GM21737 (cell line): ENCODE measurements around the gene PLA2G3.

Source experiments
- ATAC-seq: cut with Tn5 transposase; IDR thresholded peaks from one replicate; pipeline ENCODE4 v1.9.1; 2021; ENCODE audit warnings: mild to moderate bottlenecking, moderate library complexity; ENCODE audit not compliant: unreplicated experiment

The PLA2G3 gene

DNA sequence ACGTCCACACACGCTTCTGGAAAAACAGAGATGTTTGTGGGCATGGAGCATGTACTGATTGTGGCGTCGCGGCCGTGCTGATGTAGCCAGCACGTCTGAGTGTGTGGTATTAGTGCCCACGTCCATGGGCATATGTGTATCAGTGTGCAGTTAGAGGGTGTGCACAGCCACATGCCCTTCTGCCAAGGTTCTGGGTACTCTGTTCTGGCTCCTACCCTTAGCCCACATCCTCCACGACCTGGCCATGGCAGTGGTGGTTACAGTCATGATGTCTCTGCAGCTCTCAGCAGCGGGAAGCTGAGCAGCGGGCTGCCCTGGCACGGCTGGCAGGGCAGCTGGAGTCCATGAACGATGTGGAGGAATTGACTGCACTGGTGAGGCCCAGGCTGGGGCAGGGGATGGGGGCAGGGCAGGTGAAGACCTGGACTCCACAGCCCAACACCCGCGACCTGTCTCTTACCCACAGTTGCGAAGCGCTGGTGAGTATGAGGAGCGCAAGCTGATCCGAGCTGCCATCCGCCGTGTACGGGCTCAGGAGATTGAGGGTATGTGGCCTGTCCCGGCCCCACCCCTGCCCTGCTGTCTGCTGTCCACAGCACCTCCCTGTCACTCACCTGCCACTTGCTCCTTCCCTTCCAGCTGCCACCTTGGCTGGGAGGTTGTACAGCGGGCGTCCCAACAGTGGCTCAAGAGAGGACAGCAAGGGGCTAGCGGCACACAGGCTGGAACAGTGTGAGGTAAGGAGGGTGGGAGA is 51.9 kb downstream of the PLA2G3 start:
- no peak for ATAC-seq

DNA sequence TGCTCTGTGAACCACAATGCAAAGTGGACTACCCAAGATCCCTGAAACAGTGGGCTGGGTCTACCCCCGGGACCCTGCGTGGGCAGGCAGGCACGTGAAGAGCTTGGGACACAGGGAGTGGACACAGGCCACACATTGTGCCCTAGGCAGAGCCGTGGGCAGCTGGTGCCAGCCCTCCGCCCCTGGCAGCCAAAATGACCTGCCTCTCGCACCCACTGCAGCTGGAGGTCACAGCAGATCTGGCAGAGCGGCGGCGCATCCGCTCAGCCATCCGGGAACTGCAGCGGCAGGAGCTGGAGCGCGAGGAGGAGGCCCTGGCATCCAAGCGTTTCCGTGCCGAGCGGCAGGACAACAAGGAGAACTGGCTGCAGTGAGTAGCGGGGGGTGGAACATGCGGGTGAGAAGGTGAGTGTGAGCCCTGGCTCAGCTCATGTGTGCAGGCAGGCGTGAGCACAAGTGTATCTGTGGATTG is 52.5 kb downstream of the PLA2G3 start:
- no peak for ATAC-seq

DNA sequence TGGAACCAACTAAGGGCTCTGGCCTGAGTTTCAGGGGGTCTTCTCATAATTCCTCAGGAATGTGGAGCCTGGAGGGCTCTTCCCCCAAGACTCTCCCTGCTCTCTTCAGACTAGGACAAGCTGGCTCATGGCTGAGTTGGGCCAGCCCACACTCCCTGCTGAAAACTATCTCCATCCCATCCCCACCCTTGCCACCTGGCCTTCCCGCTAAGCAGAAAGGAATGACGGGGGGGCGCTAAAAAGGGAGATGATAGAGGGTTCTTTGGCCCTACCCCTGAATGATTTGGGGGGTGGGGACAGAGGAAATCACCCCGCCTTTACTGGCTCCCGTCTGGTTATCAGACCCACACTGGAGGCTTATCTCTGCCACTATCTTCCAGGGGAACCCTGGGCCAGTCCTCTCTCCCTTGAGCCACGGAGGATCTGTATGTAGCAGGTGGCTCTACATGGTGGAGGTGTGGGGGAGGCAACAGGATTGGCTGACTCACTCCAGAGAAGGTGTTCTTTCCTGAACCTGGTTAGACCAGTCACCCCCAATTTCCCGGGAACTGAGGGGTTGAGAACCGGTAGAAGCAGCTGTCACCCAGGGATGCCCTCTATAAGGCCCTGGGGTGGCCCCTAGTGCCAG is 53.5 kb downstream of the PLA2G3 start:
- no peak for ATAC-seq

DNA sequence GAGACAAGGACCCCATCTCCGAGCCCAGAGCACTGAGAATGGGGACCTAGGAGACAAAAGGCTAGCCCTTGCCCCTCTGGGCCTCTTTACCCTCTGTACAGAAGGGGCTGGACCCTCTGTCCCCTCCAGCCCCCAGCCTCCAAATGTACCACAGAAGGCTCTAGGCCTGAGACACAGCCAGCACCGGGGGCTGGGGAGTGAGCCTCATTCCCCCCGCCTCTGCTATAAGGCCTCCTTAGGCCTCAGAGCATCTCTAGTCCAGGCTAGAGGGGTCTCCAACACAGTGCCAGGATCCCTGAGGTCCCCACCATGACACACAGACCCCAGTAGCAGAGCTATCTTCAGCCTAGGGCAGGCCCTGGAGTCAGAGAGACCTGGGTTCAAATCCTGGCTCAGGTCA is 54.4 kb downstream of the PLA2G3 start:
- no peak for ATAC-seq

DNA sequence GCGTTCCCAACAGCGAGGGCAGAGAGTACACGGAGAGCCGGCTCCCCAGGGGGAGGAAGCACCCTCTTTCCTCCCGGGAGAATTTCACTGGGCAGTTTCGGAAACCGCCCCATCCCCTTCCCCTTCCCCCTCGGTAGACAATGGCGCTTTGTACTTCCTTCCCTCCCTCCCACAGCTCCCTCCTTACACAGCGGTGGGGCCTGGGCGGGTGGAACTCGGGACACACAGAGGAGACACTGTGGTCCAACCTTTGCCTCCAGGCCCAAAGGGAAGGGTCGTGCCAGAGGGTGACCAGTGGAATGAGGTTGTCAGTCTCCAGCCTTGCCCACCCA is 54.8 kb downstream of the PLA2G3 start:
- ATAC-seq: no peak

DNA sequence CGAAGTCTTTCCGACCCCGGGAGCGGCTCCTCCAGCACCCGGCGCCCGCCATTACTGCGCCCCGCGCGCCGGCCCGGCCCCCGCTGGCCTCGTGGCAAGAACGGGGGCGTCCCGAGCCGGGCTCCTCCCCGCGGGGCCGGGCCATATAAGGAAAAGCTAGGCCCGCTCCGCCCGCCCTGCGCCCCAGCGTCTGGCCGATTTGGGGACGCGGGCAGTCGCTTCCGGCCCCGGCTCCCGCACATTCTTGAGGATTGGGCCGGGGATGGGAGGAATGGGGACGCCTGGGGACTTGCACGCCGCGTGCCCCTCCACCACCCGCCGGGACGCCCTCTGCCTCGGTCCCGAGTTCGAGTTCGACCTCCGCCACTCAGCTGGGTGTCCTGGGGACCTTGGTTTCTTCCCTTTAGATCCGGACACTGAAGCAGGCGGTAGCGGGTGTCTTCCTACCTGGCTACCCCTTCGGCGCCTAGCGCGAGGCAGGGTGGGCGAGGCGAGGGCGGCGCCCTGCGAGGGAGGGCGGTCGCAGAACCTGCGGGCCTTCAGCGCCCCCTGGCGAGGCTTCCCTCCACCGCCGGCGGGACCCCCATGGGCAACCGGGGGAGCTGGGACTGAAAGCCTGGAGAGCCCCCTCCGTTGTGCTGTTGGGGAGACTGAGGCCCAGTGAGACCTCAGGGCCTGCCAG is 55.4 kb downstream of the PLA2G3 start:
- ATAC-seq: peak; percentile 65
